Measurements from ENCODE around the gene ABCC8.

Gene ABCC8

DNA sequence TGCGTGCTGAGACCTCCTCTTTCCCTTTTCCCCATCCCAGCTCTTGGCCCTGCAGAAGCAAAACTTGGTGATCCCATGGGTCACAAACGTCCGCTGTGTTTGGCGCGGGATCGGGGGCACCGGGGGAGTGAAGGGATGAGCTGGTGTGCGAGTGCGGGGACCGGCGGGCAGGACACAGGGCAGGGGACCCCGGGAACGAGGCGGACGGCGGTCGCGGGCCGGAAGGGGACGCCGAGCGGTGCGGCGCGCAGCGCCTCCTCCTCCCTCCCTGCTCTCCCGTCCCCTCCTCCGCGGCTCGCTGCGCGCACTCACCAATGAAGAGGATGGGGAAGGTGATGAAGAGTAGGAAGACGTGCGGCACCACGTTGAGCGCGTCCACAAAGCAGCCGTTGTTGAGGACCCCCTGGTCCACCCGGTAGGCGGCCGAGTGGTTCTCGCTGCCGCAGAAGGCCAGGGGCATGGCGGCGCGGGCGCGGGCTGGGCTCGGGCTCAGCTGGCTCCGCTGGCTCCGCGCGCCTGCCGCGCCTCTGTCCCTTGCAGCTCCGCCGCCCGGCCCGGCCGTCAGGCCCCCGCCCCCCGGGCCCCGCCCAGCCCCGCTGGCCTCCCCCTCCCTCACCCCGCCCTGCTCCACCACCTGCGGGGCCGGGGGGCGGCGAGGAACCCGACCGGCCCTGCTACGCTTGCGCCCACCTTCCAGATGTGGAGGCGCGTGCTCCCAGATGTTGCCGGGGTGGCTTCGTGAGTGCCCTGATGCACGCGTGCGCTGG, at the start of gene ABCC8:
Gene ABCC8 (minus strand): TSS at position 529 of the 767 bp plus-strand sequence. CDS start 69 bp downstream, at position 460.
- DNase-seq (ENCODE audit: low spot score), result no peak

DNA sequence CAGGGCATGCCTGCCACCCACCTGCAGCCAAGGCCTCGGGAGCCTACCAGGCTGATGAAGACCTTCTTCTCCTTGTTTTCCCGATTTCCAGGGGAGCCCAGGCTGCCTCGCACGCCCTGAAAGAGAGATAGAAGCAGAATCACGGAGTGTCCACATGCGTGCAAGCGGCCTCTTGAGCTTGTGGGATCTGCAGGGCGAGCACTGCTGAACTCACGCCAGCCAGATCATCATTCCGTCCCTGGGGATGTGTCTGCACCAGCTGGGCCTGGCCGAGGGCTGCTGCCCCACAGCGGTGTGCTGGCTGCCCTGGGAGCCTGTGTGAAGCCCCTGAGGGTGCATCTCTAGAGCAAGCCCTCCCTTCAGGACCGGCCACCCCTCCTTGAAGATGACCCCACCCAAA, 49.7 kb upstream of the ABCC8 start:
- no peak for DNase-seq (ENCODE audit: low spot score)

DNA sequence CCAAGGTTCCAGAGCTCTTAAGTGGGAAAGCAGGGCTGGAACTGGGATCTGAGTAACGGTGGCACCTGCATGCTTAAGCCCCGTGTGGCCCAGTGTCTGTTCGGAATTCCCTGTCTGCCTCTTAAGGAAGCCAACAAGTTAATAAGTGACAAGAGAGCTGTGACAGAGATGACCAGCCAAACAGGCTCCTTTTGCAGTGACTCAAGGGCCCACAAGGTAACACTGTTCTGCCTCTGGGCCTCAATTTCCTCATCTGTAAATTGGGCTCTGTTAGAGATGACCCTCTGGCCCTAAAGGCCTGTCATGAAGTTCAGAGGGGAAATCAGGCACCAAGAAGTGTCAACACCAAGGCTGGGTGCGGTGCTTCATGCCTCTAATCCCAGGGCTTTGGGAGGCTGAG, 48.9 kb upstream of the ABCC8 start:
- no peak for DNase-seq (ENCODE audit: low spot score)

DNA sequence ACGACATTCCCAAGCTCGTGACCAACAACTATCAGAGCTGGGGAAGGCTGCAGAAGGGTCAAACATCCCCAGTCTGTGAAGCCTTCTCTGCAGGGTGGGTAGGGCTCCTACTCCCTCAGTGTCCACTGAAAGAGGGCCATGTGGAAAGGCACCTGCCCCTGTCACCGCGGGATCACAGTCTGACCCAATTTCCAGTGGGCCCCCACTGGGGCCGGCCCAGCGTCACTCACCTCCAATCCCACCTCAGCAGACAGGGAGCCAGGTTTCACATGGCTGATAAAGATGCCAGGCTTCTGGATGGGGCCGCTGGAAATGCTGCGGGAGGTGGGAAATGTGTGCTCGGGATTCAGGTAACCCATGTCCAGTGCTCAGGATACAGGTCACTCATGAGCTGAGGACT, 47.6 kb upstream of the ABCC8 start:
- DNase-seq (ENCODE audit: low spot score), result no peak

DNA sequence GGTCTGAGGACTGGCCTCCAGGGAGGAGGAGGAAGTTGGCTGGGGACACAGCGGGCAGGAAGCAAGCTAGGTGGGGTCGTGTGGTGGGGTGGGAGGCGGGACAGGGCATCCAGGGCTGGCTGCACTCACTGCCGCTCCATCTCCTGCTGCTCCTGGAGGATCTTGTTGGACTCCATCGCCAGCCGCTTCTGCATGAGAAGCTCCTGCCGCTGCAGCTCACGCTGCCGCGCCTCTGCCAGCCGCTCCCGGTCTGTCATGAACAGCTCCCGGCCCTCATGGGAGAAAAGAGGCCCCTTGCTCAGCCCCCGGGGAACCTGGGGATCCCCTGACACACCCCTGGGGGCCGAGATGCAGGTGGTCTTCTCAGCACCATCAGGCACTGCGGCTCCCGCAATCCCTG, 46.0 kb upstream of the ABCC8 start:
- no peak for DNase-seq (ENCODE audit: low spot score)

DNA sequence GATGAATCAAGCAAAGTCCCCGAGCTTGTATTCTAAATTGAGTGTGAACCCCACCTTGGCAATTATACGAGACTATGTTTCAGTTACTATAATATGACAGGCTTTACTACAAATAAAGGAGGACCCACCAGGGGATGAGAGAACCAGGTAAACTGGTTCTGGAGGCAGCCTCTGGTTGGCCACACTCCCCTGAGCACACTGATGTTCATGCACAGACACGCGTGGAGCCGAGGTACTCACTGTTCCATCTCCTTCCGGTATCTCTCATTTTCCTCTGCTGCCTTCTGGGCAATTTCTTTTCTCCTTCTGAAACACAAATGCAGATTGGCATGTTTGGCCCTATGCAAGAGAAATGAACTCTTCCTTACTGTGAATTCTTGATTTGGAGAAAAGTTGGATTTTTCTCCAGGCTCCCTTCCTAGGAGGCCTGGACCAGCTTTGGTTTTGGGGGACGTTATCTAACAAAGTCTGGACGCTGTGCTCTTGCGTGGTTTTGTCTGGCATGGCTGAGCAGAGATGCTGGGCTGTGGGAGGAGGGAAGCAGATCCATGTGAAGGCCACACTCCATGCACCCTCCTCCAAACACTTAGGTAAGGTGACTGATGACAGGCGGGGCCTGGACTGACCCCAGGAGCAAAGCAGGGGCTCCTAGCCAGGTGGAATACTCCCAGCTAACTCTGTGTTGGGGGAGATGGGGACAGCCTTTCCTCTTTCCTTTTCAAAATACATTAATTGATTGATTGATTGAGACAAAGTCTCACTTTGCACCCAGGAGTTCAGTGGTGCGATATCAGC, 44.7 kb upstream of the ABCC8 start:
- DNase-seq (ENCODE audit: low spot score), result no peak

DNA sequence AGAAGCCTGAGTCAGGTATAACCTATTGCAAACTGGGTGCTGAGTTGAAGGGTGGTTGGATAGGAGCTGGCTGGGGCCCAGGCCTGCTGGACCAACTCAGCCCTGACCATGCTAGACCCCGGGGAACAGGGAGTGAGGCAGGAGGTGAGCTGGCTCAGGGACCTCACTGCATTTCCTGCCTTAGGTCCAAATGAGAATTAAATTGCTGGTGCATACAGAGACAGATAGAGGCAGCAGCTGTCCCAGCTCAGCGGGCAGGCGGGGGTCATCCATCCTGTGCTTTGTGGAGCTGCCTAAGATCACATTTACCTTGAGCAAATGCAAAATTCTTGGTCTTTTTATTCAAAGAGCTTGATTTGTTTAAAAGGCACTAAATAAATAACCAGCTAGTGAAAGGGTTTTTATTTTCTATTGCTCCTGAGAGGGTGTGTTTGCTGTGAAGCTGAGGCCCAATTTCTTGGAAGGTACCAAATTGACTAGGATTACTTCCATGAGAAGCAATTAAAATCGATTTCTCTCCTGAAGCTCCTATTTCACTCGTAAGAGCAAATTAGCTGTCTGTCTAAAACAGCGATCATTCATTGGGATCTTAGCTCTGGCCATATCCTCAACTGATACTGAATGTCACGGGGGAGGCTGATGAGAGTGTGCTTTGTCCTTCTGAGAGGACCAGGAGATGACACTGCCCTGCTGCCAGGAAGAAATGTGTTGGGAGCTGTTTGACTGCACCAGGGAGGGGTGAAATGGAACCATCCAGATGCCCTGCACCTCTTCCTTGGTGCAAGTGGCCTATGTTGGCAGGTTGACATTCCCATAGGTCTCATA, 42.6 kb upstream of the ABCC8 start:
- DNase-seq (ENCODE audit: low spot score), result no peak

DNA sequence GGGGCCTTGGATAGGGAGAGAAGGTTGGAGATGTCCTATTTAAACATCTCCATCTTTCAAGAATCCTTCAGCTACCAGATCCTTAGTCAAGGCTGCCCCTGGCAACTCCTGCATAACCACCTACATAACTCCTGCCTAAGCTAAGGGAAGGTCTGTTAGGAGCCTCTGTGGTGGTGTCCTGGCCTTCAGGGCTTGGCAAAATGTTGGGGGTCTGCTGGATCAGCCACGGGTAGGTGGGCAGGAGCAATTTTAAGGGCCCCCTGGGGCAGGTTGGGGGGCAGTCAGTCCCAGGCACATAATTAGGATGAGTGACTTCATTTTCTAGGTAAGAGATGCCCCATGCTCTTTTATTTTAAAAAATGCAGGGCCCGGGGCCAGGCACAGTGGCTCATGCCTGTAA, 41.7 kb upstream of the ABCC8 start:
- DNase-seq (ENCODE audit: low spot score), result no peak

DNA sequence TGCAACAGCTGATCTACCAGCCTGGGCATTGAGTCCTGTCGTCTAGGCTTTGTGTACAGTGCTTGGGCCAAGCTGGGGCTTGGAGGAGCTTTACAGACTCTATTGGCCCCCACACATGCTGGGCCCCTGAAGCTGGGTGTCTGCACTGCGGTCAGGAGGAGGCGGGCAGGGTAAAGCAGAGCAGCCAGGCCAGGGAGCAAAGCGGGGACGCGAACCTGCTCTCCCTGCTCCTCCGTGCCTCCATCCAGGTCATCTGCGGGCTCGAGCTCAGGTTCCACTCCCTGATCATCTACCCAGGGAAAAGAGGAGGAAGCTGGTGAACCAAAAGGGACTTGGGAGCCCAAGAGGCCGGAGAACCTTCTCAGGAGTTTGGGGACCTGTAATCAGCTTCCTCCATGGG, 40.5 kb upstream of the ABCC8 start:
- DNase-seq (ENCODE audit: low spot score), result no peak

DNA sequence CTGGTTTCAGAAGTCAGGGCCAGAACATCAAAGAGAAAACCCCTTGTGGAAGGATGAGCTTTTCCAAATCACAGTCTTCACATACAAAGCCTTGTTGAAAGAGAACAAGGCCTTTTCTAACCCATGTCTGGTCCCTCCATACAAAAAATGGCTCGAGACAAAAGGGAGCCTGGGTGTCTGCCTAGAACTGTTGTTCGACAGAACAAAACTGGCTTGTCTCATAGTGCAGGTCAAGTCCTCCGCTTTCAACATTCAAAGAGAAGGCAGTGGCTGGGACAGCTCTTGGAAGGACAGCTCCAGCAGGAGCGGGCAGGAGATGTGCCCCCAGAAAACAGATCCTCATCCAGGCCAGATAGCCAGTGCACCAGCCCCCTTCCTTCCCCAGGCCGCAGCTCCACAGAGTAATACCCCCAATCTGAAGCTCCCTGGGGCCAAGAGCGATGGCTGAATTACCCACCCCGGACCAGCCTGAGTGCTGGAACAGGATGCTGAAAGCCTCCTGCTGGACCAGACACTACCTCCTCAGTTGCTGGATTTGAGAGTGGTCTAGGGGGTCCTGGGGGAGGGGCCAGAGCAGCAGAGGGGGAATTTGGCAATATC, 40.0 kb upstream of the ABCC8 start:
- no peak for DNase-seq (ENCODE audit: low spot score)

DNA sequence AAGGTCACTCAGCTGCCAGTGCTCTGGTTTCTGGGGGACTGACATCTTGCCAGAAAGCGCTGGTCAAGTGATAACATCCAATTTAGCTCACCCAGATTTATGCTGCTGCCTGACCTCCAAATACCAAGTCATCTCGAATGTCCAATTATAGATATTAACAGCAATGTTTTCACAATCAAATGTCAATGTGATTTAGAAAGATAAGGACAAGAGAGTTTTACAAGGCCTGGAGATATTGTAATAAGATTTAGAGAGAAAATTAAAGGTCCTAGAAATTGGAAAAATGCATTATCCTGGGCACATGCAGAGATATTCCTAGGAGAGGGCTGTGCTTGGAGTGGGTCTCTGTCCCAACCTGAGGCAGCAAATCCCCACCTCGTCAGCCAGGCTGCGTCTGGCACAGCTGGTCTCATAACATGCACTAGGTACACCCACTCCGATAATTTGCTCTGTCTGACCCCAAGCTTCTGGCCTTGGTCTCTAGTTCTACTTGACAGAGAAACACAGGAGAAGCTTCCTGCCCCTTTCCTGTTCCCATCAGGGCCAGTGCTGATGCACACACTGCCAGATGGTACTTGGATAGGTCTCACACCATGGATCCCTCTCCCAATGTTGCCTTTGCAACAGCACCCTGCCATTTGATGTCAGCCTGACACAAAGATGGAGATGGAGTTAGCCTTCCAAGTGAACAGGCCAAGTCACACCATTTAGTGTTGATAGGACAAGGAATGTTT, 39.0 kb upstream of the ABCC8 start:
- DNase-seq (ENCODE audit: low spot score), result no peak

DNA sequence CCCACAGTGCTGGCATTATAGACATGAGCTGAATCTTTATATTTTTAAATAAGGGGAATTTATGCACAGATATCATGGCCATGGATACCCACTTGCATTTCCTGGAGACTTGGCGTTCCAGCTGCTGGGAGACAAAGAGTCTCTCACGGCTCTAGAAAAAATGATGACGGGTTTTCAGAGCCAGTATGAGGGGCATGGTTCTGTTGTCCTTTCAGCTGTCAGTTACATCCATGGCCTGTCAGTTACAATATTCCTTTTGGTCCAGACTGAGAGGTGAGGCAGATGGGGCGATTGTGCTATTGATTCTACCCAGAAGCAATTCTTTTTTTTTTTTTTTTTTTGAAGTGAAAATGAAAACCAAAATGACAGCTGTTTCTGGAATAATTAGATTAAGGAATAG, 37.8 kb upstream of the ABCC8 start:
- DNase-seq (ENCODE audit: low spot score), result no peak

DNA sequence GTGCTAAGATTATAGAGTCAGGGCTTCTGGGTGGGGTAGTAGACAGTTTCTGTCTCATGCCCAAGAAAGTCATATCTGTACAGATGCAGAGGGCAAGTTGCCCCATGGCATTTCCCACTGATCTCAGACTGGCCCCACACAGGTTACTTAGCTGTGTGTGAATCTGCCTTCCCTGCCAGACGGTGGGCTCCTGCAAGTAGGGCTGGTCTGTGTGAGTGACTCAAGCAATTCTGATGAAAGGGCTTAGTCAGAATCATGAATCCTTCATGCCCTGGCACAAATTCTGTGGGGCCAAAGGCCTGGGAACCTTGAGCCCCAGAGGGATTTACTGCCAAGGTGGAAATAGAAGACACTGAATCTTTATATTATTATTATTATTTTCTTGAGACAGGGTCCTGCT, 37.2 kb upstream of the ABCC8 start:
- DNase-seq (ENCODE audit: low spot score), result no peak

DNA sequence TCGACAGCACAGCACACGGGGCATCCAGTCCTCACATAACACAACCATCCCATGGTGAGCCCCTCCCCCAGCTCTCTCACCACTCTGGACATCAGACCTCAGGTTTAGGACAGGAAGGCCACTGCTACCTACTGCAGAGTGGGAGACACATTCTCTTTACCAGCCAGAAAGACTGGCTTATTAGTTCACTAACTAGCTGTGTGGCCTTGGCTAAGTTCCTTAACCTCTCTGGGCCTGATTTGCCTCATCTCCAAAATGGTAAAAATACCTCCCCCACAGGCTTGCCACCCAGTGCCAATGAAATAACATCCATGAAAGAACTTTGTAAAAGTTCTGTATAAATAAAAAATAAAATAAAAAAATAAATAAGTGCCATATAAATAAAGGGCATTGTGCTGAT, 35.5 kb upstream of the ABCC8 start:
- DNase-seq (ENCODE audit: low spot score), result no peak

DNA sequence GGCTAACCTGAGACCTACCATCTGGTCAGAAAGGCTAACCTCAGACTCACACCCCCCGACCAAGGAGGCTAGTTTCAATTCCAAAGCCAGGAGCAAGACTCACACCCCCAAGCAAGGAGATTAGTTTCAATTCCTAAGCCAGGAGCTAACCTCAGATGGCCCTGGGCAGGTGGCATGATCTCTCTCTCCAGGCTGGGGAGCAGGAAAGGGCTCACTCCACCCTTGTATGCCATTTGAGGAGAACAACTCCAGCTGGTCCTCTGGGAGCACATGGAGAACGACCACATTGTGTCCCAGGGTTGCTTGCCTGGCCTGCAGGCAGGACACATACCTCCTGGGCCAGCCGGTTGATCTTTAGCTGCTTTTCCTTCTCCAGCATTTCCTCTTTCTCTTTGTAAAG, 34.9 kb upstream of the ABCC8 start:
- DNase-seq (ENCODE audit: low spot score), result no peak

DNA sequence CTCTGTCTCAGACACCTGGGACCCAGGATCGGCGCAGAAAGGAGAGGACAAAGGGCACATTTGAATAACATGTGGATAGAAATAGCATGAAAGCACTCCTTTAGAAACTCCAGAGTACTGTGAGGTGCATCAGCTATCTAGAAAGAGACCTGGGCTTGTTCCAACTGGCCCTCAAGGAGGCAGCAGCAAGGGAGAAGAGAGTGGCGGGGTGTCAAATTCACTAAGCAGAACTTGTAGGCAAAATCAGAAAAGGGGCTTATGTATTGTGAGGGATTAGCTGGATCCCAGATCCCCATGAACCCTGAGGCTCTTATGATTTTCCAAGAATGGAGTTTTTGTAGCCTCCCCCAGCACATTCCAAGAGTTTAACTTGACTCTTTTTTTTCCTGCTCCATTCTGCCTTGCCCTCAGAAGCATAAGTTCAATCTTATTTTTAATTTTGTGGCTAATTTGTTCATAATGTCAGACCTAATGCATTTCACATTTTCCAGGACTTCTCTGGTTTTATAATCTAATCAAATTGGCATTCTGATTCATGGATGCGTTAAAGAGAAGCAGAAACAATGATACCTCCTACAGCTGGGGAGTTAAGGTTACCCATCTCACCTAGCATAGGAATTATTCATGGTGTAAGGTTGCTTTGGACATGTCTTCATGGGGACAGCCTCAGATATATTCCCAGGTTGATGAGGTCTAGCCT, 34.0 kb upstream of the ABCC8 start:
- DNase-seq (ENCODE audit: low spot score), result no peak

DNA sequence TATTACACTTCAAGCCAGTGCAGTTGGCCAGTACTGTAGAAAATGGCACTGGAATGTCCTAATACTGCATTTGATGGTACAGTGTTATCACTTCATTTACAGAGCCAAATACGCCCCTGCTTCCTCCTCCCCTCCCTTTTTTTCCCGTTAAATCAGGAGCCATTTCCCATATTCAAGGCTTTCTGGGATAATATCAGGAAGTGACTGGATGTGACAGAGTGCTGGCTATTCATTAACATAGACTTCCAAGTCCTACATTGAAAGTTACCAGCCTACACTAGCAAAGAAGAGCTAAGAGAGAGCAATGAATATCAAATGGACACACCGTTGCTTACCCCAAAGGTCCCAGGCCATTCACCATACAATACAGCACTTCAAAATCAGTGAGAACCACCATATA, 32.1 kb upstream of the ABCC8 start:
- no peak for DNase-seq (ENCODE audit: low spot score)

DNA sequence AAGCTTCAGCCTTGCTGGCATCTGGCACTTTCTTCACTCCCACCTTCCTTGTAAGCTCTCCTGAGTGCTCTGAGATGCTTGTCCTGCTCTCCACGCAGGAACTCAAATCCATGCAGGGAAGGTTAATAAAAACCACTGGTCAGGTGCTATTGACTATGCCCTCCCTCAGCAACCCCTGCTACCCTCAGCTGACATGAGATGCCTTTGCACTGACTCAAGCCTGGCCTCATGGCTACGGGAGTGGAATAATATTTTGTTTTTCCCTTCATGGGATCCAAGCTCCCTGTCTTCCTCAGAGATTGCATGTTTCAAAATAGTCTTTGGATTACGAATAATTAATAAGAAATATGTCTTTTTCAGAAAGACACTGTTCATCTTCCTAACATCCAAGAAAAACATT, 31.7 kb upstream of the ABCC8 start:
- DNase-seq (ENCODE audit: low spot score), result no peak

DNA sequence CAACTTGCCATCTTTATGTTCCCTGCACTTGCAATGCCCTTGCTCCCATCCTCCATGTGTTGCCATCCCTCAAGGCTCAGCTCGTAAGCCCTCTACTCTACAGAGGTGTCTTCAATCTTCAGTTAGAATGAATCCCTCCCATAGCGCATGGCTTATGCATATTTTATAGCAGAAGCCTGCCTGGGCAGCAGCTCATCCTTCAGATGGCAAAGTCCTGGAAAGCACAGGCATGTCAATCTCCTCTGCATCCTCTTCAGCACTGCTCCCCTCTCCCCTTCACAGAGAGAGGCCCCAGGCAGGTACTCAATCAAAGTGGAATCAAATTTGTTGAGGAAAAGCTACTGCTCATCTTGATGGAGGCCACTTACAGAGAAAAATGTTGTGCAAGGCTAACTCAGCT, 31.1 kb upstream of the ABCC8 start:
- no peak for DNase-seq (ENCODE audit: low spot score)

DNA sequence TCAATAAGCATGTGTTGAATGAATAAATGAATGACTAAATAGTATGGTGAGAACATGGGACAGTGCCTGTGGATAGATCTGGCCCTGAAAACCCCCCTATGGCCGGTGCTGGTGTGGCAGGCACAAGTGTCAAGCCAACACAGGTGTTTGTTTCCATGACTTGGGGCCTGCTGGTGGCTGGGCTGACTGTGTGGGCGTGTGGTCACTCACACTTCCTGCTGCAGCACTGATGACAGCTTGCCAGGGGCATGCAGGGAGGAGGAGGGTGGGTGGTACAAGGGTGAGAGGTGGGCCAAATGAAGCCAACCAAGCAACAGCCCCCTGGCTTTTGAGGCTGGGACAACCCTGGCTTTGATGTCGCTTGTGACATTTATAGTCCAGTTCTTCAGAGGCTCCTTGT, 30.3 kb upstream of the ABCC8 start:
- DNase-seq (ENCODE audit: low spot score), result no peak

DNA sequence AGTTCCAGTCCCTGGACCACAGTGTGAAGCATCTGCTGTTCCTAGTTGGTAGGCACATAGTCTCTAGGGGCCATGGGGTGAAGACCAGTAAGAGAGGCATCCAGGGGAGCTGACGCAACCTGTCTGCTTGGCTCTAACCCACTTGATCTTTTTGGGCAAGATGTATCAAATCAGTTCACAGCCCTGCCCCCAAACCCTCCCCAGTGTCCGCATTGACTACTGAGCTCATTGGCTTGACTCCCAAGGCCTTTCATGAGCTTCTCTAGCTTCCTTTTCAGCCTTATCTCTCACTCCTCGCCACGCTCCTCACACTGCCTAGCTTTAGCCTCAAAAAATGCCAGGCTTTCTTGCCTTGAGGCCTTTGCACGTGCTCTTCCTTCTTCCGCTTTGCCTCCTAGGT, 29.7 kb upstream of the ABCC8 start:
- no peak for DNase-seq (ENCODE audit: low spot score)

All from HuH-7 (cell line).